ENCODE results near the gene RALGAPA1. TPM values are rescaled to one million over a fixed set of nuclear protein-coding genes. Genes with fewer than 3 reads are reported as not detected.

Gene RALGAPA1
- total RNA-seq, 1 experiment from 2014 or later, result 52.8 TPM

GRCh38 chr14:35503646-35504045 lies 305.4 kb downstream of the RALGAPA1 start:
- DNase-seq (ENCODE audit: extremely low read depth, low read depth), result no peak

- no peak for DNase-seq (ENCODE audit: extremely low read depth, low read depth)
These were observed 309.9 kb downstream of the RALGAPA1 start for GRCh38 chr14:35499180-35499579.

- no peak for DNase-seq (ENCODE audit: extremely low read depth, low read depth)
These were observed 313.8 kb downstream of the RALGAPA1 start for GRCh38 chr14:35495278-35495677.

GRCh38 chr14:35492569-35493014 lies 316.5 kb downstream of the RALGAPA1 start:
- DNase-seq (ENCODE audit: extremely low read depth, low read depth), result no peak

Small RNA genes lying within 50 kb of the gene (small RNA-seq; reads per million reads assigned to genes)
- gene RF00322, result 0 reads per million in 2 experiments

Other genes with a start within 250 kb of the RALGAPA1 start
- 5.4 and 7.7 TPM in 2 replicates for gene BRMS1L, start 17.0 kb upstream of the RALGAPA1 start, total RNA-seq (2014; rRNA removed; shearing (Covaris generic))

Measured in NCI-H460 (cell line).